NCI-H187 (cell line): ENCODE data around the gene TPD52L2.
A peak's percentile ranks its signal among the peaks of the same experiment; 100 is the strongest.
"Not testable (repeated sequence)": the region's sequence is repeated elsewhere in the genome, so short reads cannot be mapped to it uniquely, and the experiment has no call there.

Experiments
- DNase-seq, 2 experiments: peaks; one replicate each; lab custom pipeline; 2025; lab: John Stamatoyannopoulos, UW

The TPD52L2 gene

GRCh38 chr20:63835021-63835858 lies 29.8 kb upstream of the TPD52L2 start:
- DNase-seq: peak in 1 of 2 experiments; percentile 67

GRCh38 chr20:63836458-63837344 lies 28.4 kb upstream of the TPD52L2 start:
- DNase-seq: no peak

DNA sequence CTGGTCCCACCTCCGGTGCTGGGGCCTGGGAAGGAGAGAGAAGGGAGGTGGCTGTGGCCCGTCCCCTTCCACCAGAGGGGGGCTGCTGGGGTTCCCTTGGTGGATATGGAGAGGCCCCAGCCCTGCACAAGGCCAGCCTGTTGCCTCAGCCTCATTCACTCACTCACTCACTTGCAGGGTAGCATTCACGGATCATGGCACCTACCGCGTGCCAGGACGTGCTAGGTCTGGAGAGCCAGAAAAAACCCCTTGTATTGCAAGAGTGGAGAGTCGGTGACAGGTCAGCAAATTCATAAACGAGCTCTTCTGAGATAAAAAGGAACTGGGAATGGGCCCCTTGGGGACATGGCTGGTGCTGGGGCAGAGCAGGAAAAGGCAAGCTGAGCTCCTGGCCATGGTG lies 27.6 kb upstream of the TPD52L2 start:
- no peak for DNase-seq

- no peak for DNase-seq
Measured at GRCh38 chr20:63839620-63840019, 25.4 kb upstream of the TPD52L2 start.

DNA sequence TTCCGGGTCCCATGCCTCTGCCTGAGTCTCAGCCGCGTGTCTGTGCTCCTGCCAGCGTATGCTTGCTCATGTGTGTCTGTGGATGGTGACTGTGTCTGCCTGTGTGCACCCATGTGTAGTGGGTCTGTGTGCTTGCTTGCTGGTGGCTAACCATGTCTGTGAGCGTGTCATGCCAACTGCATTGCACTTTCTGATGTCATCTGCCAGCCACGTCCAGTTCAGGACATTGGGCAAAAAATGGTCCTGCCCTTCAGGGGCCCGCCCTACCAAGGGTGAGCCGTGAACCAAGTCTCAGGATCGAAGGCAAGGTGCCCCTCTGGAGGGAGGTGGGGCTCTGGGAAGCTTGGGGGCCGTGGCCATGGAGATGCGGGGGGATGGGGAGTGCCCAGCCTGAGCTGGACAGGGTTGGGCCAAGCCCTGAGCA lies 24.7 kb upstream of the TPD52L2 start:
- DNase-seq: no peak

GRCh38 chr20:63842258-63842657 lies 22.8 kb upstream of the TPD52L2 start:
- DNase-seq: no peak

- DNase-seq: no peak
Measured at GRCh38 chr20:63843222-63843621, 21.8 kb upstream of the TPD52L2 start.

- DNase-seq: no peak
Measured at GRCh38 chr20:63843778-63844177, 21.3 kb upstream of the TPD52L2 start.

DNA sequence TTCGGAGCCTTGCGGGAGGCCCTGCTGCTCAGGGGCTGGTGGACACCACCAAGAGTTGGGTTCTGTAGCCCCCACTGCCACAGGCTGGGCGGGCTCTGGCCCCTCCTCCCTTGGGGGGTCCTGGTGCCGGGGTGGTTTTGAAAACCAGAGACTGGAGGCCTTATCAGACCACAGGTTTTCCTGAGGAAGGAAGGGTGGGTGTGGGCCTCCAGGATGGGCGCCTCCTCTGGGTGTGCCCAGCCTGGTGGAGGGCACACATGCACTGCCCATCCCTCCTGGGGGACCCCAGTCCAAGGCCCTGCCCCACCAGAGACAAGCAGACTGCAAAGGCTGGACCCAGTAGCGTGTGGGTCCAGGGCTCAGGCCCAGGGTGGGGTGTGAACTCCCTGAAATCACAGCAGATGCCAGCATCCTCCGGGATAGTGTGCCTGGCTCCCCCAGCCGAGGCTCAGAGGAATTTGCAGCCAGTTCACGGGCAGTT lies 20.5 kb upstream of the TPD52L2 start:
- DNase-seq: no peak

DNA sequence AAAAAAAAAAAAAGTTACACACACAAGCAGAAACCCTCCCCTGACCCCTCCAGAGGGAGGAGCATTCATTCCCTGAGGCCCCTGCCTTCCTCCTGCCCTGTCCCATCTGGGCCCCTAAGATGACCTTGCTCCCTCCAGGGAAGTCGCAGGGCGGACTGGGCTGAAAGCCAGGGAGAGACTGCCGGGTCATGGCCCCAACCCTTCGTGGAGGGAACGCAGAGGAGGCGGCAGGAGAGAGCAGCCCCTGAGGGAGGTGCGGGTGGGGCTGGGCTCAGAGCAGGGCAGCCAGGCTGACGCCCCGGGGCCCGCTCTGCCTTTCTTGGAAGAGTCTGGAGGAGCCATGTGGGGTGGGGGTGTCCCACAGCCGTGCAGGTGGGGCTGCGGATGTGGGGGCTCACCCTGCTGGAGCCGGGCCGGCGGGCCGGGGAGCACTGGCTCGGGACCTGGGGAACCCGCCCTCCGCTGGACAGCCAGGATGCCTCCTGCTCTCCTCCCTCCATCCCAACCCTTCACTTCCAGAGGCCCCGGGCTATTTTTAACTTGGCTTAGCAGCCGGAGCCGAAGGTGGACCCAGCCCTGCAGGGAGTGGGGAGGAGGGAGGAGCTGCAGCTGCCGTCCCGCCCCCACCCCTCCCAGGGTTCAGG lies 18.8 kb upstream of the TPD52L2 start:
- DNase-seq: no peak

DNA sequence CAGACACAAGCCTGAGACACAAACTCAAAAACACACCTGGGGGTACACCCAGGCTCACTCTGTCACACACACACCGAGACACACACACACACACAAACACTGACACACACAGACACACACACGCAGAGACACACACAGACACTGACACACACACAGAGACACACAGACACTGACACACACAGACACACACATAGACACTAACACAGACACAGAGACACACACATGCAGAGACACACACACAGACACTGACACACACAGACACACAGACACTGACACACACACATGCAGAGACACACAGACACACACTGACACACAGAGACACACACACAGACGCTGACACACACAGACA lies 18.2 kb upstream of the TPD52L2 start:
- no peak for DNase-seq

- no peak for DNase-seq
Measured at GRCh38 chr20:63847237-63848002, 17.6 kb upstream of the TPD52L2 start.

DNA sequence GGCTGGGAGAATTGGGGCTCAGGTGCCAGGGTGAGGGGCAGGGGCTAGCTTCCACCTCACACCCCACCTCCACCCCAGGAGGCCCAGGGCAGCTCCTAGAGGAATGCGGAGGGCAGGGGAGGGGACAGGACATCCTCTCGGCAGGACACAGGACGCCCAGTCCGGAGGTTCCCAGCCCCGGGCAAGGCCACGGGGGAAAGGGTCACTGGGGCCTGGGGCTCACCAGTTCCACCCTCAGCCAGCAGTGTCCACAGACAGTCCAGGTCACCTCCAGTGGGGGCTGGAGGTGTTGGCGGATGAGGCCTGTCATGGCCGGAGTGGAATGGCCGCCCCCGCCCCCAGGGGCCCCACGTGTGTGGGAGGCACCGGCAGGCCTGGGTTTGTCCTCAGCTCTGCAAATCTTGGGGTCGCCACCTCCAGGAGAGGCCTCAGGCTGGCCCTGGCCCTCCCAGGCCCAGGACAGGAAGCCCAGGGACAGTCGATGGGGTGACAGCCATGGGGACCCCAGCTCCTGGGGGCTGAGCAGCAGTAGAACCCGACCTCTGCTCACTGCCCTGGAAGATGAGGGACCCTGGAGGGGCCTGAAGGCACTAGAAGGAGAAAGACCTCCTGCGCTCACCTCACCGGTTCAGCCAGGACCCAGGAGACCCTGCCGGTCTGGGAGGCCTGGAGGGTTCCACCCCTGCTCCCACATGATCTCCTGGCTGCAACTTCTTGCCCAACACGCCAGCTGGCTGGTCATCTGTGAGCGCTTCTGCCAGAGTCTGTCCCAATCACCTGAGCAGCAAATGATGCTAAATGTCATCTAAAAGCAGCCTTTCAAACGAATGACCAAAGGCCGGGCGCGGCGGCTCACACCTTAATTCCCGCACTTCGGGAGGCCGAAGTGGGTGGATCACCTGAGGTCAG lies 16.8 kb upstream of the TPD52L2 start:
- DNase-seq: no peak

DNA sequence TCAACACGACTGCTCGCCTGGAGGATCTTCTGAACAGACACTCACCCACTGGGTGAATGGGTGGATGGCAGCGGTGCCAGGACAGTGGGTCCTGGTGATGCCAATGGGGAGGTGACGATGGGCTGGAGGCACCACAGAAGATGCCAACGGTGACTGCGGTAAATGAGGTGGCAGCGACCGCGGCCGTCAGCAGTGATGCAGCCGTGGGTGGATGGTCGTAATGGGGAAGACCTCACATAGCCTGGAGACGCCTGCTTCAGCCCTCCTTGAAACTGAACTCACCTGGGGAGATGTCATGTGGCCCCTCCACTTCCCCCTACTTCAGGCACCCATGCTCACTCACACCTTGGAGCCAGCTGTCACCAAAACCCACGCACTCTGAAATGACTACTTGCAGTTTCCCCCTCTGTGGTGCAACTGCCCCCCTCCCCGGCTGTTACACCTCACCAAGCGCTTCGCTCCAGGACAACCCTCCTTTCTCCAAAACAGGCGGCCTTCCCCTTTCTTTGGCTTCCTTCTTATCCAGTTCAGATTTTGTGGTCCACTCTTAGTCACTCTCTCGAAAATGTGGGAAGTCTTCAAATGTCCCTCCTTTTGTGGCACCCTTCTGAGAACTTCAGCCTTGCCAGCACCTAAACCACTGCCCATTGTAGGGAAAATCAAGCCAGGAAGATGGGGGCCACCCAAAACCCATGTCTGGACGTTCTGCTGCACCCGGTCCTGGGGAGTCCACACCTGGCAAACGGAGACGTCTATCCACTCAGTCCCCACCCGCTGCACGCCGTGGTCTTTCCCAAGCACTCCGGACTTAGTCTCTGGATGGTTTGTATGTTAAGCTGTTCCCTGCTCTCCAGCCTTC lies 14.2 kb upstream of the TPD52L2 start:
- DNase-seq: no peak

- not testable (repeated sequence) for DNase-seq
Measured at GRCh38 chr20:63851548-63851943, 13.5 kb upstream of the TPD52L2 start.

DNA sequence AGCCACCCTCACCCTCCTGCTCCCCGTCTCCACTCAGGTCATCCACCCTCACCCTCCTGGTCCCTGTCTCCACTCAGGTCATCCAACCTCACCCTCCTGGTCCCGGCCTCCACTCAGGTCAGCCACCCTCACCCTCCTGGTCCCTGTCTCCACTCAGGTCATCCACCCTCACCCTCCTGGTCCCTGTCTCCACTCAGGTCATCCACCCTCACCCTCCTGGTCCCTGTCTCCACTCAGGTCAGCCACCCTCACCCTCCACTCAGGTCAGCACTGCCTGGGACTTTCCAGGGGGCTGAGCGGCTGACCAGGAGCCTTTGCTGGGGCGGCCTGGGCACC lies 11.4 kb upstream of the TPD52L2 start:
- not testable (repeated sequence) for DNase-seq

DNA sequence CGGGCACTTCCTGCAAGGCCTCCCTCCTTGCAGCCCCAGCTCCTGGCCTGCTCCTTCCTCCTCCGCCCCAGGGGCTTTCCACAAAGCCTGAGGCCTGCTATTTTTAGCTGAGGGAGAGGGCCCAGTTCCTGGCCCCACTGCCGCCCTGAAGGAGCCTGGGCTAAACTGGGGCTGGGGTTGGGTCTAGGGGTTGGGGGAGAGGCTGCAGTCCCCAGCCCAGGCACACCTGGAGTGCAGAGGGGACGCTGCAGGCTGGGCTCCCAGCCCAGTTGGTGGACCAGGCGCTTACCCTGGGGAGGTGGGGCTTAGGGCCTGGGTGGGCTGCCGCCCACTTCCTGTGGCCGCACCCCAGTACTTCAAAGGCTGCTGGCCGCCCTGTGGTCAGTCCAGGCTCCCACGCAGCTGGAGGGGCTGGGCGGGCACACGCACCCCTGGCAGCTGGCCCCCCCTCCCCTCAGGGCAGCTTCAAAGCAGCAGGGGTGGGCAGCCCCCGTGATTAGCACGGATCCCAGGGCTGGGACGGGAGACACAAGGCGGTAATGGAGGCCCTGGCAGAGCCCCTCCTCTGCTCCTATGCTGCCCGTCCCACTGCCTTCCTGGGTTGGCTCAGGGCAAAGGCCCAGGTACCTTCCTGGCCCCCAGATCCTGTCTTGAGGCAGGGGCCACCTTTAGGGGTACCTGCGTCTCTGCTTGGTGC lies 10.9 kb upstream of the TPD52L2 start:
- DNase-seq: no peak

DNA sequence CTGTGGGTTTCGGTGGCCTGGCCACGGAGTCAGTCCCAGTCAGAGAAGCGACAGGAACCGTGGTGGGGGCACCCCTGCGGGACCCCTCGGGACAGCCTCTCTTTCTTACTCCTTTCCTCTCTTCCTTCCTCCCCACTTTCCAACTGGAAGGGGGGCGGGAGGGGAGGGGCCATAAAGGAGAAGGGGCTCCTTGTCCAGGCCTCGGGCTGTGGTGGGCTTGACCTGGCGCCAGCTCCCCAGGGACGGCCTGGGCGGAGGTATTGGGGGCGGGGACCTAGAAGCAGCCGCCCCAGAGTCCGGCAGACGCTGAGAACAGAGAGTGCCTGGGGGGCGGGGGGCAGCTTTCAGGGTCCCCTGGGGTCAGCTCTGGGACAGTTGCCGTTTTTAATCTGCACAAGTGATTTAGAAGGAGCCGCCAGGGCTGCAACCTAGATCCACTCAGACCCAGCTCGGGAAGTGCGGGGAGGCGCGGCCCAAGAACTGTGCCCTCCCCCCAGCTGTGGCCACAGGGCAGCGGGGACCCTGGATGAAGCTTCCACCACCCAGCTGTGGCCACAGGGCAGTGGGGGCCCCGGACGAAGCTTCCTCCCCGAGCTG lies 10.2 kb upstream of the TPD52L2 start:
- no peak for DNase-seq
